ENCODE results near the gene ZKSCAN7.

GRCh38 chr3:44612678-44613077, 57.7 kb downstream of the ZKSCAN7 start:
- TF ChIP-seq CTCF (conservative IDR thresholded peaks at IDR 0.05 in 1 of 2, IDR thresholded peaks at IDR 0.05 in 1 of 2; ENCODE audit: extremely low read depth in 1 of 2, insufficient read depth in 1 of 2, low read depth in 1 of 2, low read length in 2 of 2), result no peak
- TF ChIP-seq EZH2 (IDR thresholded peaks at IDR 0.05; ENCODE audit: borderline replicate concordance, low read length), result no peak

All from mammary epithelial cell (primary cell).